COLO668 (cell line): ENCODE results near the gene ZNF560.

Experiments used
- DNase-seq: peaks from one replicate; lab custom pipeline; 2025; ENCODE audit not compliant: unreplicated experiment; lab: John Stamatoyannopoulos, UW

Gene ZNF560

DNA sequence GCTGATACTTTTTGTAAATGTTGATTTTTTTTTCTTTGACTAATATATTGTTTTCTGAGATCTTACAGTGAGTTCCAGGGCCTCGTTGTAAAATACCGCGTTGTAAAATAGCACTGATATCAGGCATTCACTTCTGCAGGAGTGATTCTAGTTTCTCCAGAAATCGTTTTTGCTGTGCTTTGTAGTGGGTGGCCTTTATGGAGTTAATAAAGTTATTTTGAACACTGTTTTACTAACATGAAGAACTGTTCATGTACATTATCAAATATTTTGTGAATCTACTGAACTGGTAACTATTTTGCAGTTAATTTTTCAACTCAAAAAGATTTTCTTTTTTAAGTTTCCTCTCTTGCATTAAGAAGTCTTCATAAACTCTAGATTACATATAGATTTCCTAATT is 62.1 kb downstream of the ZNF560 start:
- no peak for DNase-seq

DNA sequence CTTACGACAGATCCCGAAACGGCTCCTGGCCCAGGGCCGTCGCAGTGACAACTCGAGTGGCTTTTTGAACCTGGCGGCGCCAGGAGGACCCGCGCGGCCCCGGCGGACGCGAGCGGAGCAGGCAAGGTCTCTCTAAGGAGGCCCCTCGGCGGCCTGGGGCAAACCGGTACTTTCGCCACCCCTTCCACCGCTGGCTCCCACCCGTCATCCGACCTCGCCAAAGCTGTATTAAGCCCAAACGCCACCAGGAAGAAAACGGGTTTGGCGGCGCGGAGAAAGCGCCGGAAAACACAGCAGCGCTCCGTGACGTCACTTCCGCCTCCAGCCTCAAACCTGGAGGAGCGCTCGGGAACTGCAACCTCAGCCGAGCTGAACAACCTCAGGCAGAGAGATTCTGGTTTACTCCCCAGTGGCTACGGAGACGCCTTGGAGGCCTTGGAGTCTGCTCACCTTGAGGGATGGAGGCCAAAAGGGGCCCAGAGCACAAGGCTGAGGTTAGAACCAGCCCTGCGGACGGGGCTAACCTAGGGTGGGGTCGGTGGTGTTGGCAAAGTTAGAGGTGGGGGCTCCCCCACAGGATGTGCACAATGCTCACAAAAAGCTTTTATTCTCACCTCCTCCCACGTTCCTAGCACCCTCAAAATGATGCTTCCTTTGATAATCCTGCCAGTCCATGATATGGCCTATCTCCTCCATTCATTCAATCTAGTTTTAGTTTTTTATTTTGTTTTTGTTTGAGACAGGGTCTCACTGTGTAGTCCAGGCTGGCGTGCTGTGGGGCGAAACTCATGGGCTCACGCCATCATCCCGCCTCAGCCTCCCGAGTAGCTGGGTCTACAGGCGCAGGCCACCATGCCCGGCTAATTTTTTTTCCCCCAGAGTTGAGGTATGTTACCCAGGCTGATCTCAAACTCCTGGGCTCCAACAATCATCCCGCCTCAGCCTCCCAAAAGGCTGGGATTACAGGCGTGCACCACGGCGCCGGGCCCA is 62.8 kb downstream of the ZNF560 start, which contains the start of gene ZNF266:
Gene ZNF266 (minus strand): TSS at position 295 of the 990 bp plus-strand sequence. CDS start 15,484 bp downstream, outside the sequence.
- DNase-seq = peak; percentile 92

DNA sequence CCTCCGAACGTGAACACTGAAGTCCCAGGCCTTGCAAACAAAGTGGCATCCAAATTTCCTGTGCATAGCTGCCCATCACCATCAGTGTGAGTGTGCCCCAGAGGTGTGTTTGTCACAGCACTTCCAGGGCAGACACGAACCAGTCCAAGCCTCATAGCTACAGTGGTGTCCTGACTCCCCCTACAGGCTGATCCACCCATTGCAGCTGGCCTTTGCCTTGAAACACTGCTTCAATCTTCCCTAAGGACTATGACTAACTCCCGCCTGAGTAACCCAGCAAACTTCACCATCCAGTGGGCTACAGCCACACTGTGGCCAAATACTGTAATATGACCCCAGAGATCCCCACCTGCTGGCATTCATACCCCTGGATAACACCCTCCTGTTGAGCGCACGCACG is 66.9 kb downstream of the ZNF560 start:
- peak; percentile 24 for DNase-seq

DNA sequence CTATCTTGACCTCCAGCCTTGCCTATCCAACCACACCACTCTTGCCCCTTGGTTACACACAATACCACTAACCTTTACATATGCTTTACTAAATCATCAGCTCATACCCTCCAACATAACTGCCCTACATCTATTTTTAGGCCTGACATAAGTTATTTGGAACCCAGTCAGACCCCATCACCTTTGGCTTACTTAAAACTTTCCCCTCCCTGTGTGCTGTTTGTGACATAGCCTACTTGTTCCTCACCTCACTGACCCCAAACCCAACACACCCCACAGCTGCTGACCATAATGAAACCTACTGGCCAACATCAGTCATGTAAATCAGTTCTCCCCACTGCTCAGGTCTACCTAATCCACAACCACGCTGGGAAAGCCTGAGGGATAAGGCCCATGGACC is 68.0 kb downstream of the ZNF560 start:
- no peak for DNase-seq

DNA sequence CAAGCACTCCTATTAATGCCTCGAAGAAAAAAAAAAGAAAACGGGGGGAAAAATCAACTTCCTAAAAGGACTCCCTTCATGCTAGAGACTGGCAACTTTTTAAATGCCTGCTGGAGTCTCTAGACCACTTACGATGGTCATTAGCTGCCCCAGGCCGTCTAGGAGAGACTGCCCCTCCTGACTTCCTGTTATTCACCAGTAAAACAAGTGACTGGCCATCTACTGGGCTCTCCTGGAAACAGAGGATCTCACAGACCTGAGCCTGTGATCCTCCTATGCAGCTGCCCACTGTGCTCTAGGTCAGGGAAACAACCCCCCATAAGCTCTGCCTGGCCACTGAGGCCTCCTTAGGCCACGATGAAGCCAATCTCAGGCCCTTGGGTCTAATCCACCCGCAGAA is 70.5 kb downstream of the ZNF560 start:
- no peak for DNase-seq
